AG04449 (cell line): ENCODE measurements around the gene SLC6A4.

Experiments
- CTCF ChIA-PET: fragments of 350-600 bp; formaldehyde crosslinking; extraction: SDS; loops from one replicate; lab custom pipeline; 2021; ENCODE audit warnings: antibody characterized with exemption; lab: Yijun Ruan, JAX
- POLR2A ChIA-PET: fragments of 400-600, 350-600 bp; formaldehyde crosslinking; extraction: SDS; loops from one replicate; lab custom pipeline; 2020; ENCODE audit warnings: antibody characterized with exemption, inconsistent platforms; lab: Yijun Ruan, JAX
- DNase-seq: peaks from one replicate; pipeline ENCODE4 v3.0.0-alpha.2; 2010; ENCODE audit warnings: low read depth, low spot score
- H3K4me3 ChIP-seq: 2 replicates; pipeline ENCODE4 v1.5.1; 2011; ENCODE audit warnings: low read depth, mild to moderate bottlenecking, control low read depth, low read length
- TF ChIP-seq, protein P1 (sequence below): IDR thresholded peaks from one replicate; pipeline ENCODE4 v1.5.1; 2011; ENCODE audit warnings: mild to moderate bottlenecking, moderate library complexity, low read length, control low read depth, inconsistent platforms; ENCODE audit not compliant: insufficient read depth; ENCODE audit errors: missing control alignments

The SLC6A4 gene

DNA sequence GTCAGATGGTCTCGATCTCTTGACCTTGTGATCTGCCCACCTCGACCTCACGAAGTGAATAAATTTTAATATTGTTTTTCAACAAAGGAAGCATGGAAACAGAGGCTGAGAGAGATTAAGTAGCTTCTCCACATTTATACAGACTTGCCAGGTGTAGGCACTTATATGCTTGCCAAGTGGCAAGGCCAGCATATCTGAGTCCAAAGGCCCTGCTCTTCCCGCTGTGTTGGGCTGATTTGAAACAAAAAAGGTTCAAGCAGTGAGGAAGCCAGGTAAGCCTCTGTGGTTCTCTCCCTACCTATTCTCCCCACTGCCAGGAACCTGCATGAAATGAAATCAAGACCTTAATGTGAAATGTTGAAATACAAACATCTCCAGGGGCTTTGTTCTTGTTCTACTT, 7.5 kb upstream of the SLC6A4 start:
- DNase-seq: no peak
- H3K4me3 ChIP-seq: no peak overlapping the region
- TF ChIP-seq, protein P1, sequence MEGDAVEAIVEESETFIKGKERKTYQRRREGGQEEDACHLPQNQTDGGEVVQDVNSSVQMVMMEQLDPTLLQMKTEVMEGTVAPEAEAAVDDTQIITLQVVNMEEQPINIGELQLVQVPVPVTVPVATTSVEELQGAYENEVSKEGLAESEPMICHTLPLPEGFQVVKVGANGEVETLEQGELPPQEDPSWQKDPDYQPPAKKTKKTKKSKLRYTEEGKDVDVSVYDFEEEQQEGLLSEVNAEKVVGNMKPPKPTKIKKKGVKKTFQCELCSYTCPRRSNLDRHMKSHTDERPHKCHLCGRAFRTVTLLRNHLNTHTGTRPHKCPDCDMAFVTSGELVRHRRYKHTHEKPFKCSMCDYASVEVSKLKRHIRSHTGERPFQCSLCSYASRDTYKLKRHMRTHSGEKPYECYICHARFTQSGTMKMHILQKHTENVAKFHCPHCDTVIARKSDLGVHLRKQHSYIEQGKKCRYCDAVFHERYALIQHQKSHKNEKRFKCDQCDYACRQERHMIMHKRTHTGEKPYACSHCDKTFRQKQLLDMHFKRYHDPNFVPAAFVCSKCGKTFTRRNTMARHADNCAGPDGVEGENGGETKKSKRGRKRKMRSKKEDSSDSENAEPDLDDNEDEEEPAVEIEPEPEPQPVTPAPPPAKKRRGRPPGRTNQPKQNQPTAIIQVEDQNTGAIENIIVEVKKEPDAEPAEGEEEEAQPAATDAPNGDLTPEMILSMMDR: no peak
- ChIA-PET POLR2A (no interaction called here), CTCF (interaction anchor here (2.3 kb wide), 1 partner anchor 138 kb away, joined by 9 read pairs; no protein-coding TSS in a partner anchor)

DNA sequence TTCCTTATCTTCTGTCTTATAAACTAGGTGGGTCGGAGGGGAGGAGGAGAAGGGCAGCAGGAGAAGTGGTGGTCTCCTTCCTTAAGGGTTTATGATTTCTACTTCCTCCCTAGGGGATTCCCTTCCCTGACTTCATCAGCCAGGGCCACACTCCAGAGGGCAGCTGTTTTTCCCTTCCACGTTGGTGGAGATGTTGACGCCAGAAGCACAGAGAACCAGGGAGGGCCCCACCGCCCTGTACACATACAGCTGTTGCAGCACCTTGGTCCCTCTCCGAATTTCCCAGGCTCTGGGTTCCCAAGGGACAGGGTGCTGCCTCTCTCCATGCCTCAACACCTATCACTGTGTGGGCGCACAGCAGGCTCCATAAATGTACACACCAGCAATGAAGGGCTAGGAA, 5.6 kb upstream of the SLC6A4 start:
- POLR2A ChIA-PET: no interaction called here
- no peak for DNase-seq
- H3K4me3 ChIP-seq: no peak overlapping the region
- CTCF ChIA-PET: interaction anchor here (1.5 kb wide), 1 partner anchor 116 kb away, joined by 3 read pairs; no protein-coding TSS in a partner anchor
- TF ChIP-seq, protein P1: no peak

DNA sequence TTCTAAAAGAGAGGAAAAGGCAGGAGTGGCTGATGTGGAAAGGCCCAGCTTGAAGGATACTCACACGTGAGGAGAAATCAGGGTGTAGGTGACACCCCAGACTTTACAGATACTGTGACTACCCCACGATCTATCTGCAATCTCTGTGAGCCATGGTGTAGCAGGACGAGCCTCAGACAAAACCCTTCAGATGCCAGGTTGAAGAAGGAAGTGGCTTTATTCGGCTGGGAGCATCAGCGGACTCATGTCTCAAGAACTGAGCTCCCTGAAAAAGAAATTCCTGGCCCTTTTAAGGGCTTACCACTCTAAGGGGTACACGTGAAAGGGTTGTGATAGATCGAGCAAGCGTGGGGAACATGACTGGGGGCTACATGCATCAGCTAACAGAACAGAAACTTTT, 4.7 kb upstream of the SLC6A4 start:
- H3K4me3 ChIP-seq: no peak overlapping the region
- POLR2A ChIA-PET: no interaction called here
- DNase-seq: no peak
- TF ChIP-seq, protein P1: no peak
- CTCF ChIA-PET: interaction anchor here (1.5 kb wide), 1 partner anchor 115 kb away, joined by 3 read pairs; no protein-coding TSS in a partner anchor

DNA sequence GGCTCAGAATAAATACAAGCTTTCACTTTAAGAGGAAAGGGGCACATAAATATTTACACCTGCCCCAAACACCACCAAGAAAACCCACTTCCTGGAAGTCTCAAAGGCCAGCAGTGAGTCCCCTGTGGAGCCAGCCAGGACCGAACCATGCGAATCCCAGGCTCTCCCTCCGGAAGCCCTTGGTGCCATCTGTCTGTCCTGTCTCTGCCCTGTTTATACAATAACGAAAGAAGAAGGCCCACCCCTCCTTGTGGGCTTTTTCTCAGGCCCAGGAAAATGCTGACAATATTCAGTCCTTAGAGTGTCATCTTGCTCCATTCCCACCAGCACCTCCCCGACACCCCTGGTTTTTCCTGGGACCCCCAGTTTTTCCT, 3.6 kb upstream of the SLC6A4 start:
- ChIA-PET POLR2A (no interaction called here), CTCF (no interaction called here)
- no peak for DNase-seq
- TF ChIP-seq, protein P1: no peak
- no peak overlapping the region for H3K4me3 ChIP-seq

DNA sequence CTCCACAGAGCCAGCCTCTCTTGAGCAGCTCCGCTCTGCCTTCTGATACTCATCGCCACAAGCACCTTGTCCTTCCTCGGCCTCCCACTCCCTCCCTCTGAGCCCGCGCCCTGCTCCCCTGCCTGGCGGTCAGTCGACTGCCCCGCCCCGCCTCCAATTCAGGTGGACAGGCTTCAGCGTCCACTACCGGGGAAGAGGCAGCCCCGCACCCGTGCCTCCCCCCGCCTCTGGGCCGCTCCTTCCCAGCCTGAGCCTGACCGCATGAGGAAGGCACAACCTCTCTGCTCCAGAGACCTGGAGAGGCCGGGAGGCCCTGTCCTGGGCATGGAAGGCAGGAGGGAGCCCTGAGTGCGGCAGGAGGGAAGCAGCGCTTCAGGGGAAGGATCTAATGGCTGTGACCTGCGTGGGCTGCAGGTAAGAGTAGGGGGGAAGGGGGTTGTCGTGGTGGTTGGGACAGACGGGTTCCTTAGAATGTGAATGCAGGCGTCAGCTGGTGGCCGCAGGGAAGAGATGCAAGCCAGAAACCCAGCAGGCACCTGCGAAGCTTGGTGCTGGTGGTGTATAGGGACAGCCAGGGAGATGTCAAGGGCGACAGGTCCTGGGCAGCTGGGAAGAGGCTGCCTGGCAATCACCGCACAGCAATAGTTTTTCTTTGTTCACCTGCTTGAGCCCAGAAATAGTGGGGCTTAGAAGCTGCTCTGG, 3.0 kb upstream of the SLC6A4 start:
- DNase-seq: no peak
- TF ChIP-seq, protein P1: no peak
- ChIA-PET POLR2A (no interaction called here), CTCF (no interaction called here)
- H3K4me3 ChIP-seq: no peak overlapping the region

DNA sequence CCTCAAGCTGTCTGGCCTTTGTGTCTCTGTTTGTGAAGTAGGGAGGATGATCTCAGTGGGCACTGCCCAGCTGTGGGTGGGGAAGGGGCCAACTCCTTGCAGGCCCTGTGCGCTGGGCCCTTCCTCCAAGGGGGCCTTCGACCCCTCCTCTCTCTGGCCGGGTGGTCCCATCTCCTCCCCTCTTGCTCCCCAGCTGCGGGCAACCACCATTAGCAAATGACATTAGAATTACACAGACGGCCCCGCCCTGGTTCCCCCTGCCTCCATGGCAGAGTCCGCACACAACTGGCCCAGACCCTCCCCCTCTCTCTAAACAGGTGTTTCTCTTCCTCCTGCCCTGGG, 2.5 kb upstream of the SLC6A4 start:
- POLR2A ChIA-PET: no interaction called here
- no peak for DNase-seq

More for the DNA sequence above, 2.5 kb upstream of the SLC6A4 start:
- TF ChIP-seq, protein P1: no peak
- no peak overlapping the region for H3K4me3 ChIP-seq
- CTCF ChIA-PET: no interaction called here
